ENCODE data around the gene ENTHD1.

- TF ChIP-seq GATA2 (IDR thresholded peaks at IDR 0.05; ENCODE audit: low read depth, low read length): no peak
- no peak for TF ChIP-seq GATA3 (IDR thresholded peaks at IDR 0.05; ENCODE audit: low read depth, low read length)
Observed at GRCh38 chr22:39941601-39942000, 48.0 kb upstream of the ENTHD1 start.
